Stimulated activated CD8-positive, alpha-beta memory T cell treated with anti-CD3 and anti-CD28 coated beads, Interleukin-7, amount 100 ng/mL, for 1 hour (primary cell): ENCODE data around the gene HELZ2.

Experiments used
- DNase-seq, 2 donors: peaks; one replicate each; pipeline ENCODE4 v3.0.0-alpha.2; 2020; ENCODE audit warnings: low read depth in 2 of 2

The HELZ2 gene

DNA sequence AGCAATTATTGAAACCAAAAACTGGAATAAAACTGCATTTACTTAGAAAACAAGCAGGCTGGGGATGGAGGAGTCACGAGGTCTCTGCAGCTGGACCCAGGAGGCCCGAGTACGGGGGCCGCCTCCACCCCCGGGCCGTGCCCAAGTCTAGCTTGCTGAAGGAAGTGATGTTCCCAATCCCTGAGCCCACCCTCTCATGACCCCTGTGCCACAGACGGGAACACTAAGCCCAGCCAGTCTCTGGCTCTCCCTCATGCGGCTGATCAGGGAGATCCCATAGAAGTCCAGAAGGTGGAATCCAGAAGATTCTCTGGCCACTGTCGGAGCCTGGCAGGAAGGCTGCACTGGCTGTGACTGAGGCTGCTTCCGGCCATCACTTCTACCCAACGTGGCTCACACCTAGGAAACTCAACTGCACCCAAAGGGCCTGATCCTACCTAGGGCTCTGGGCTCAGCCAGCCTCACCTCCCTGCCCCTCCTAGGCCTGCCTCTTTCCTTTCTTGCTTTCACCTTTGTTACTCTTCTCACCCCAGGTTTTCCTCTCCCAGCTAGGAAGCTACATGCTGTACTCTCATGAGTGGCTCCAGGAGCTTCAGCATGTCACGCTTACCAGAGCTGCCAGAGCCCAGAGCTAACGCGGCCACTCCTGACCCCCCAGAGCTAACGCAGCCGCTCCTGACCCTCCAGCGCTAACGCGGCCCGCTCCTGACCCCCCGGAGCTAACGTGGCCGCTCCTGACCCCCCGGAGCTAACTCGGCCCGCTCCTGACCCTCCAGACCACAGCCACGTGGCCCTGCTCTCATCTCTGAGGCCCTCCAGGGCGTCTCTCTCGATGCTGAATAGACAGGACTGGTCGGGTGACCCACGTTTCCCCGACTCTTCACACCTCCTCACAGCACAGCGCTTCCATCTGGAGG lies 24.7 kb upstream of the HELZ2 start:
- no peak for DNase-seq

DNA sequence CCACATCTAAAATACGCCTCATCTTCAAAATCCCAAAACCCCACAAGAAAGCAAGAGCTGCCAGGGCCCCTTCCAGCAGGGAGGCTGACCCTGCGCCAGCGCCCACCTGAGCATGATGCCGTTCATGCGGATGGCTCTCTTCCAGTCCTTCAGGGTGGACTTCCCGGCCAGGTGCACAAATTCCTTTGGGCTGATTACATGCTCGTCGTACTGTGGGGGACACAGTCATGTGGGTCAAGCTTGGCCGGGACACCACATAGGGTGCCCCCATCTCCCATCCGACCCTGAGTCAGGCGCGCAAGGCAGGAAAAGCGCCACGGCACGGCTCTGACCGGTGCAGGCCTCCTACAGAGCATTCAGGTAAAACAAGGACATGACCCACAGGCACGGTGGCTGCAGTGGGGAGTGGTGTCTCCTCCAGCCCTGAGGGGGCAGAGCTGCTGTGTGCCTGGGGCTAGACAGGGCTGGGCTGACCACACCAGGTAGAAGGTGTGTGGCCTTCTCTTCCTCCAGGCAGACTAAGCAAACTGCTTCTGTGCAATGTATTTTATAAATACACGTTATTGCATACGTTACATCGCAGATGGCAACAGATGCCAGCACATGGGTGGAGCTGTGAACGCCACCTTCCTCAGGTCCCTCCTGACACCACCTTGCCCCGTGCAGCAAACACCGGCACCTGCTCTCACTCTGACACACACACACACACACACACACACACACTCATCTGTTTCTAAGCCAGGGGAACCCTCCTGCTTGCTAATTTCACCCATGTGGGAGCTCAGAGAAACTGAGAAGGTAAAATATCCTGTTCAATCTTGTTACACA lies 23.8 kb upstream of the HELZ2 start:
- no peak for DNase-seq

DNA sequence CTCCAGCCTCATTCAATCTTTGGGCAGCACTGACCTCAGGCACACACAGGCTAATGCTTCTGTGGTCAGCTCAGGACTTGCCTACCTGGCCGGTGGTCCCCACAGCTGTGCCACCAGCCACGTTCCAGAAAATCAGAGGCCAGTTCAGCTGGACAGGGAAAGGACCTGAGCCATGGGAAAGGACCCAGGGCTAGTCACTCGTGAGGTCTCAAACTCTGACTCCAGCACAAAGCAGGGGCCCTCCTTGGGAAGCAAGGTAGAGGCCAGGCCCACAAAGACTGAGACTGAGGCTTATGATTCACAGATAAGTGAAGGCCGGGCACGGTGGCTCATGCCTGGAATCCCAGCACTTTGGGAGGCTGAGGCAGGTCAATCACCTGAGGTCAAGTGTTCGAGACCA lies 22.4 kb upstream of the HELZ2 start:
- DNase-seq, result no peak

DNA sequence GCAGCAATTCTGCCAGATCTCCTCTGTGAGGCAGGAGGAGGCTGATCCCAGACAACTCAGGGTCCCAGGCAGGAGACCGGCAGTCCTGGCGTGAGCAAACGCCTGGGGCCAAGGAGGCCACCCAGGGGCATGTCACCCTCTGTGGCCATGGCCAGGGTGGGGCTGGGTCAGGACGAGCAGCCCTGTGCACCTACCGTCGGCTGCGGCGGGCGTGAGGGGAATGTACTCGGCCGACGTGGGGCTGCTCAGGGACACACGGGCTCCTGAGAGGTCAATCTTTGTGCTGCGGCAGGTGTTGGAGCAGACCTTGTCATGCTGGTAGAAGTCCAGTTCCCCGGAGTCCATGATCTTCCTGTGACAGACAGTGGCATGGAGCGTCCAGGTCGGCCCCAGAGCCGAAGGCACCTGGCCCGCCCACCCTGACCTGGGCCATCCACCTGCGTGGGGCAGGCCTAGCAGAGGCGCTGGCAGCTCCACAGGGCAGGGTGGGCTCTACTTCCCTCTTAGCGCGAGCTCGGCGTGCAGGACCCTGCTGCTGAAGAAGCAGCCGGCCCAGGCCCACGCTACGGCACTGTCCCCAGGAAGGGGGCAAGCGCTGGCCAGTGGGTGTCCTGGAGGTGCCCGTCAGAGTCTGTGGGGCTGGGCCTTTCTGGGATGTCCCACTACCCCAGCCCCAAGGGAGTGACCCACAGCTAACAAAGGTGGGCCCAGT lies 21.5 kb upstream of the HELZ2 start:
- DNase-seq, result no peak

DNA sequence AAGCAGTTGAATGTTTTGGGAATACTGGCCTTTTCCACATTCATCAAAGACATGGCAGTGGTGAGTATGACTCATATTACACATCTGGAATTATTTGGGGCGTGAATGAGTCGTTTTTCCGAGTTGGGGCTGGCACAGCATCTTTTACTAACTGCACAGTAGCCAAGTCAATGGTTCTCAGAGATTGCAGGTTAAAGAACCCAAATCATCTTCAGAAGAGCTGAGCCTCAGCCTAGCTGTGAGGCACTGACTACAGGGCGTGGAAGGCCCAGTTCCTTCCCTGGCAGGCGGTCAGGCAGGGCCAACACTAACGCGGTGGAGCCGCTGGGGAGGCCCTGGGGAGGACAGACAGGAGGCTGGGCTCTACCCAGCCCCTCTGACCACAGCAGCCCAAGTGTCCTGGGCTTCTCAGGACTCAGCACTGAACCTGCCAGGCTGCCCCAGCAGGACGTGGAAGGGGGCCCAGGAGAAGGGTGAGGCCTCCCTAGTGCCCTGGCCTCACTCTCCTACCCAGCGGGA lies 20.1 kb upstream of the HELZ2 start:
- DNase-seq, result no peak

DNA sequence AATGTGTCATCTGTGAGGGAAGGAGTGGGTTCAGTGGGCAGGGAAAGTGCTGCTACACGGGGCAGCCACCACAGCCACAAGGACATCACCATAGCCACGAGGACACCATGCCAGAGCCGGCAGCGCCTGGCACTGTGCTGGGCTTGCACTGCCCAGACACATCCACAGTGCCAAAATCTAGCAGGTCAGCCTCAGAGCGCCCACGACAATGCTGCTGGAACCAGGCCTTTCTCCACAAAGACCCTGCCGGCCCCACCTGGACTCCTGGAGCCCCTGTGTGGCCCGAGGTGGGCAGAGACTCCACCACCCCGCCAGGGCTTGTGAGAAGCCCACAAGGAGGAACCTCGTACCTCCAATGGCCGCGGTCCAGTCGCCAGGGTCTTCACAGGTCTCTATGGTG lies 18.6 kb upstream of the HELZ2 start:
- no peak for DNase-seq

DNA sequence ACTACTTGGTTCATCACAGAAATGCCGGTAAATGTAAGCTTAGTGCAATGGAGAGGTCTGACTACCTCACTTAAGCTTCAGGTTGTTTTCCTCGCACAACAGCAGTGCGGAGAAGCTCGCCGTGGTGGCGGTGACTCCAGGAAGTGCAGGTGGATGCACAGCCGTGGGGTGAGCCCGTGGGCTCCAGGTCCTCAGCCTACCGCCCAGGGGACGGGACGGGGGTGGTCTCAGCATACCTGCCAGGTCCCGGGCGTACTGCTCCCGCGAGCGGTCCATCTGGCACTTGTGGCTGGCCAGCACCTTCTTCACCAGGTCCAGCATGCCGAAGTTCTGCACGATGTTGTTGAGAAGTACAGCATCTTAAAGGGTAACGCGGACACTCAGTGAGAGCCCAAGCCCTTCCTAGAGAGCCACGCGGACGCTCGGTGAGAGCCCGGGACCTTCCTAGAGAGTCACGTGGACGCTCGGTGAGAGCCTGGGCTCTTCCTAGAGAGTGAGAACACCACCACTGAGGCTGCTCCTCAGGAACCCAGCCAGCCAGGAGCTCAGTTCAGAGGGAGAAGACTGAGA lies 17.8 kb upstream of the HELZ2 start:
- DNase-seq, result no peak

DNA sequence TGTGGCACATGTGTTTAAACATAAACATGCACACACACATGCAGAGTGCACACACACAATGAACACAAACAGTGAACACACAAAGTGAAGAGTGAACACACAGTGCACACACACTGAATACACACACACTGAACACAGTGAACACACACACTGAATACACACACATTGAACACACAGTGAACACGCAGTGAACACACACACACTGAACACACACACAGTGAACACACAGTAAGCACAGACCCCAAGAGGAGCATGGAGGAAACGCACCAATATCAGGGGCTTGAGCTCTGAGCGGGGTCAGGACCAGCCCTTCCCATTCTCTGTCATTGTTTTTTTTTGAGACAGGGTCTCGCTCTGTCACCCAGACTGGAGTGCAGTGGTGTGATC lies 17.1 kb upstream of the HELZ2 start:
- DNase-seq, result no peak

DNA sequence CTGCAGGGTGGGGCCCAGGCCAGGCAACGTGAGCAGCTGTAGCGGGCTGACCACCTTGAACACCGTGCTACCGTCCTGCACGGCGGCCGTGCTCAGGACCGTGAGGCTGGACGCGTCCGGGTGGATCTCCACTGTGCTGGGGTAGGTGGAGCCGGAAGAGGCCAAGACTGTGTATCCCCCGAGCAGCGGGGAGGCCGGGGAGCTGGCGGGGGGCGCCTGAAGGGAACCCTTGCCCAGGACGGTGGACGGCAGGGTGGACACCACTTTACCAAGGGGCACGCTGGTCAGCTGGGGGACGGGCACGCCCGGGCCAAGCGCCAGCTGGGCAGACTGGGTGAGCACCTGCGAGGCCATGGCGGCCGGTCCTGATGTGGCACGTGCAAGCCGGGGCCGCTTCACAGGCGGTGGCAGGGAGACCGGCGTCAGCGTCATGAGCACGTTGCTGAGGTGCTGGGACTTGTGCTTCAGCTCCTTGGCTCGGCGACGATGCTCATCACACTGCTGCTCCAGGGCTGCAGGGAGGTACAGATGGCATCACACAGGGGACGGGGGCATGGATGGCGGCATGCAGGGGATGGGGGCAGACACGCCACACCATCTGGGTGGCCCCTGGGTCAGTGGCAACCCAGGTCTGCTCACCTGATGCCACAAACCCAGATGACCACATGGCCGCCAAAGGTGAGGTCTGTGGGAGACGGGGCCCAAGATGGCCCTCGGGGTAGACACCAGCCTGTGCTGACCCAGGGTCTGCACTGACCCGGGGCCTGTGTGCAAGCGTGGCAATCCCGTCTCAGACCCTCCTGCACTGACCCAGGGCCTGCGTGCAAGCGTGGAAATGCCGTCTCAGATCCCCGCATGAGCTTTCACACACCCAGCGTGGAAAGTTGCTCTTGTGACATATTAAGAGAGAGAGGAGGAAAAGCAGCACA lies 16.4 kb upstream of the HELZ2 start:
- no peak for DNase-seq

DNA sequence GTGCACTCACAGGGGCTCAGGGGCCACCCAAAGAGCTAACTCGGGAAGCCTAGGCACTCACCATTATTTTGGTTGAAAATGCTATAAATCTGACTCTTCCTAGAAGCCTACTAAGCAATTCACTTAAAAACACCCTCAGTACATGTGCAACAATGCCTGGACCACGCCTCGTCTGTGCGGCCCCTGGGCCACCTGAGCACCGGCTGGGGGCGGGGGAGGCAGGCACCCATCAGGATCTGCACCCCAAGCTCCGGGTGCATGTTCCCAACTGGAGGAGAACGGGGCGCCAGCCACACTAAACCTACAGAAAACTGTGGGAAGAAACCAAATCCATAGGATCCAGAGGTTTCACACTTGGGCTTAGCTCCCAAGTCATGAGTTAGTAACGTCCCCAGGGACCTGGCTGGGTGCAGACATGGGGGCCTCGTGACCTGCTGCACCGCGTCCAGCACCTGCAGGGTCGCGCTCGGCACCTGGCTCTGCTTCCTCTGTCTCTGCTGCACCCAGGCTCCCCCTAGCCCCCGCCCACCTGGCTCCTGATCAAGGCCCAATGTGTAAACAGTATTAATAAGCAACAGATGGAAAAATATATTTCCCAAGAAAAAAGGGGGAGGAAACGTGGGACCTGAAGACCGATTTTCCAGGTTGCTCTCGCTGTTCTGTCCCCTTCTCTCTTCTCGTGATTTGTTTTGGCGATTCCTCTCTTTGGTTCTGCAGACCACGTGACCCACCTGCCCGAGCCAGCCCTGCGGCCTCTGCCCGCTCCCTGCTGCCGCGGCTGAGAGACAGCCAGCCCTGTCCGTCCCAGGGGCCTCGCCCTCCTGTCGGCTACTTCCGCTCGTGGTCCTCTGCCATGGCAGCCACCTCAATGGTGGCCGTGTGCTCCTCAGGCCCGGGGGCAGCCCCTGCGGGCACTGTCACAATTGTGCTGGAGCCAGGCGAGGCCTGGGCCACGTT lies 15.5 kb upstream of the HELZ2 start:
- DNase-seq, result no peak

DNA sequence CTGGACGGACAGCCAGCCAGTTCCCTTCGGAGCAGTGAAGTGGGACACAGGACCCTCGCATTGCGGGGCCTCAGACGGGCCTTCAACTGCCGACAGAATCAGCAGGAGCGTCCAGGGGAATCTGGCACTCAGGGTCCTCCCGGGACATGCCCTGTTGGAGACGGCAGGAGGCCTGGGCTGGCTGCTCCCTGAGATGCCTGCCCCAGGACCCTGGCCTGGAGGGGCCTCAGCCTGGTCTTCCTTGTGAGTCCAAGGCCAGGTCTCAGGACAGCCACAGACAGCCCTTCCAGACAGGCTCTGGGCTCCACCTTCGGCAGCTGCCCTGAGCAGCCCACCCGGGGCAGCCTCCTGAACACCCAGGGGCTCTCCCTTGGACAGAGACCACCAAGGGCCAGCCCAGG lies 14.6 kb upstream of the HELZ2 start:
- DNase-seq, result no peak

DNA sequence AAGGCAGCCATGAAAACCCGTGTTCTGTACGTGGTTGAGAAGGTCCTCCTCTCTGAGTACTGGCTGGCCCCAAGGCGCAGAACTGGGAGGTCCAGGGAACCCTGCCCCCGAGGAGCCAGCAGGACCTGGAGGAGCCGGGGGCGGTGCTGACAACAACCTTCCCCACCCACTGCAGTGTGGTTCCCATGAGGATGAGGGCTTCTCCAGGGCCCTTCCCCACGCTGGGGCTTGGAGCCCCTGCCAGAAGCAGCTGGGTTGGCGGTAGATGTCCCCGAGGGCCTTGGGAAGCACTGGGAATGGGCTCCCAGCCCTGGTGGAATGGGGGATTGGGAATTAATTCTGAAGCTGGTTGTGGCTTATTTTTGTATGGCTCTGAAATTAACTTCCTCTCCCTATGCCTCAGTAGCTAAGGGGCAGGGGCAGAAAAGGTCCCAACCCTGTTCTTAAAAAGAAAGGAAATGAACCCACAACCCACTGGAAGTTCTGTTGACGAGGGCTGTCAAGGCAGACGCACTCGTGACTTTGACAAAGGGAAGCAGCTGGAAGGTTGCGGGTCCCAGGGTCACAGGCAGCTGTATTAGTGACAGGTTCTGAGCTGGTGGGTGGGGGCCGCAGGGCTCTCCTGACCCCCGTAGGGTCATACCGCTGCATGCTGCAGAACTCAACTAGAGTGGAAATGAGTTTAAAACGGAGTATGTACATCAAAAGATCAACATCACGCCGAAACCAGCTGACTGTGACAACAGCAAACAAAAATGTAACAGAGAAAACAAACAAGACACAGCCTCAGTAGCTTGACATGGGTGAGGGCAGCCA lies 13.9 kb upstream of the HELZ2 start:
- DNase-seq, result no peak

DNA sequence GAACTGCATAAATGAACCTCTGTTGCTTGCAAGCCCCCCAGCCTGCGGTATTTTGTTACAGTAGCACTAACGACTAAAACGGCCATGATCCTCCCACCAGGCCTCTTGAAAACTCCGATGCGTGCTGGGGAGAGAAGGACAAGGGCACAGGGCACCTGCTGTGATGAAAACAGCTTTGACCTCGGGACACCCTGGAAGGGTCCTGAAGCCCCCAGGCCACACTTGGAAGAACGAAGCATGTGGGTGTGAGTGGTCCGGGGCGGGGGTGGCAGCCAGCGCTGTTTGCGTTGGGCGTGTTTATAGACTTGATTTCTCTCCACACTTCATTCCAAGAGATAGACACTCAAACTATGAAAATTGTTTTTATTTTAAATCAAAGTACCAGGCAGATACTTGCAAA lies 13.2 kb upstream of the HELZ2 start:
- no peak for DNase-seq

DNA sequence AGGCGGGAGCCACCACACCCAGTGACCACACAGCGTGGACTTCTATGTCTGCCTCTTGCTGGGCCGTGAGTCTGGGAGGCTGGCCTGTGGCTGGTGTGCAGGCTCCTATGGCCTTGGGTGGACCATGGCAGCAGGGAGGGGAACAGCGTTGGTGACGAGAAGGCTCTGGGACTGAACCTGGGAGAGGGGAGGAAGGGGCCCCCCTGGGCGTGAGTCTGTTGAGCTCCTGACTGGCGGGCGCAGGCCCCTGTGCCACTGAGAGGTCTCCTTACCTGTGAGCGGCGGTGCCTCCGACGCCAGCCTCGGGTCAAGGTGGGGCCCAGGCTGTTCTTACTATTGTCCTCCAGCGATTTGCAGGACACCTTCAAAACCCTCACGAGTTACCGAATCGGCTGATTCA lies 12.8 kb upstream of the HELZ2 start:
- DNase-seq, result no peak

DNA sequence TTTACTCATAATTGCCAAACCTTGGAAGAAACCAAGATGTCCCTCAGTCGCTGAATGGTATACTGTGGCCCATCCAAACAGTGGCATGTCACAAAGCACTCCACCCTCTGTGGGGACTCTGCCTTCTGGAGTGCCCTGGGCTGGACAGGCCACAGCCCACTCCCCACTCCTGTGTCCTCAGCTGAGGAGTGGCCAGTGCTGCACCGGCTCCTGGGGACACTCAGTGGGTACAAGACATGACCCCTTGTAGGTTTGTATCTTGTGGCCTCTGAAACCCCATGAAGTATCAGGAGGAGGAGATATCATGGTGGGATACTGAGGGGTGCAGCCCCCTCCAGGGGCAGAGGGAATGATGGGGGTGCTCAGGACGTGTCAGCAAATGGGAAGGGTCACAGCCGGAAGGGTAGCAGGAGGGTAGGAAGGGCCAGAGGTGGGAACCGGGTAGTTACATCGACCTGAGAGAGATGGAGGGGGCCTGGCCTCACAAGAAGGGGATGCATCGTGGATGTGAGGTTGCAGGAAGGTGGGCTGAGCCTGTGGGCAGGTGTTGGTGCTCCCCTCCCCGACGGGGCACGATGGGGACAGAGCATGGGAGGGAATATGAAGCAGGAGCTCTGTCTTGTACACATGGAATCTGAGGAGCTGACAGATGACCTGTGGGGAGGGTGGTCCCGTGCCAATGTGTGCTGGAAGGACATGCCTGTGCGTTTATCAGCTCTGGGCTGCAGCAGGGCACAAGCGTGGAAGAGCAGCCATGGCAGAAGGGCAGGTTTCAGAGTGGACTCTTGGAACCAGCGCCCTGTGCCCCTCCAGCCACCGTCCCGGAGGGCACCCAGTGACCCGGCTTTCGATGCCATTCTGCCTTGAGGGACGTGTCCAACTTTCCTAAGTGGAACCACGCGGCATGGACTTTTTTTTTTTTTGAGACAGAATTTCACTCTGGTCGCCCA lies 11.9 kb upstream of the HELZ2 start:
- no peak for DNase-seq

DNA sequence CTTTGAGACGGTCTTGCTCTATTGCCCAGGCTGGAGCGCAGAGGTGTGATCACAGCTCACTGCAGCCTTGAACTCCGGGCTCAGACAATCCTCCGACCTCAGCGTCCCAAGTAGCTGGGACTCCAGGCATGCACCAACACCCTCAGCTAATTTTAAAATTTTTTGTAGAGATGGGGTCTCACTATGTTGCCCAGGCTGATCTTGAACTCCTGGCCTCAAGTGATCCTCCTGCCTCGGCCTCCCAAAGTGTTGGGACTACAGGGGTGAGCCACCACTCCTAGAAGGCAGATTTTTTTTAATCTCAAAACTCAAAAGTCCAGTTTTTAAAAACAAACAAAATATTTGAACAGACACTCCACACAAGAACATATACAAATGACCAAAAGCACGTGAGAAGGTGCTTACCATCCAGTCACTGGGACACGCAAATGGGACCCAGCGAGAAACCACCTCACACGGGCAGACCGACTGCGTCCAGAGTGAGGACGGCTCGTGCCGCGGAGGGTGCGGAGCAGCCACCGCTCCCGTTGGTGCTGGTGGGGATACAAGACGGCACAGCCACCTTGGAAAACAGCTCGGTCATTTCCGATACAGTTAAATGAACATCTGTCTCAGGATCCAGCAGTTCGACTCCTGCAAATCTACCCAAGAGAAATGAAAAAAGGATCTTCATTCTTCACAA lies 8.5 kb upstream of the HELZ2 start:
- DNase-seq, result no peak
